CD4-positive, alpha-beta T cell treated with Interferon gamma for 1 hour (primary cell): ENCODE measurements around the gene TRERF1.
"Not testable (repeated sequence)": the region's sequence is repeated elsewhere in the genome, so short reads cannot be mapped to it uniquely, and the experiment has no call there.

Source experiments
- DNase-seq: peaks from one replicate; pipeline ENCODE4 v3.0.0-alpha.2; 2020

TRERF1 gene

DNA sequence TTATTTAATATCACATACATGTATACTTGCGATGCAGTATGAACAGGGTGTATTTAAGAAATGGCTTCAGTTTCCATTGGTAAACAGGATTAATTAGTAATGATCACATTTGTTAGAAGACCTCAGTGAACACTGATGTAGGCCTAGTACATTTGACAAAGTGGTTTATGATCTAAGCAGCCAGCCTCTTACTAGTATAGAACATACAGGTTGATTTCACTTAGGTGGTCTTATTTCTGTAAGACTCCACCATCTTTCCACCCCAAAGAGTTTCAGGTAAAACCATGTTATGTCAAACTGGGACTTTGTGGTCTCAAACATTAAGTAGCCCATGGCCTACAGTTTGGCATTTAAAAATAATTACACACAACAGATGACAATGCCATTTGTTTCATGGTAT, 213.9 kb downstream of the TRERF1 start:
- DNase-seq, result no peak

DNA sequence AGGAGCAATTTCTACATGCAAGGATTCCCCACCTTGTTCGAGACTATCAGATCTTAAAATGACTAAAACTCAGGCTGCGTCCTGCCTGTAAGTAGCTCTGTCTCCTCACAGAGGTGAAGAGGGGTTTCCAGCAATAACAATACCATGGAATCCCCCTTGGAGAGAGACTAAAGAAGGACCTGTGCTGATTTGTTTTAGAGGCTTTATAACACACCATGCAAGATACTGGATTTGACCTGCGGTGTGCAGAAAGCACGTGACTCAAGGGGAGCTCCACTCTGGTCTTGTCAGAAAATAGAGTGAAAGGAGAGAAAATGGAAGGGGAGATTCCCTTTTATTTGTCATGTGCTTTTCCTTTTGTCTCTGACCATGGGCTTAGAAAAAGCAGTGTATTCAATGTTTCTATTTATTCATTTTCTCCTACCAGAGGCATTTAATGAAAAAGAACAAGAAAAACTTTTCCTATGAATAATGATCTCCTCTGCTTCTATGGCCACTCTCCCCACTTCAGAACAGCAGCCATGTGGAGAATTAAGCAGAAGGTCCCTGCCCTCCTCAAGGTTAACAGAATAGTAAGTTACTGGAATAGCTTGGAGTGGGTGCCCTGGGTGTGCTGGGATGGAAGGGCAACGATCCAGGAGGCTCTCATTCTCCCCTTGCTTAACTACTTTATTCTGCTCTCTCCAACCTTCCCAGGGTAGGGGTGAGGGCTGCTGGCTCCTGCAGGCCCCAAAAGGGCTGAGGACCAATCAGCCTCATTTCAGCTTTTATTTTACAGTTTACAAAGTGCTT, 214.8 kb downstream of the TRERF1 start:
- DNase-seq, result no peak

DNA sequence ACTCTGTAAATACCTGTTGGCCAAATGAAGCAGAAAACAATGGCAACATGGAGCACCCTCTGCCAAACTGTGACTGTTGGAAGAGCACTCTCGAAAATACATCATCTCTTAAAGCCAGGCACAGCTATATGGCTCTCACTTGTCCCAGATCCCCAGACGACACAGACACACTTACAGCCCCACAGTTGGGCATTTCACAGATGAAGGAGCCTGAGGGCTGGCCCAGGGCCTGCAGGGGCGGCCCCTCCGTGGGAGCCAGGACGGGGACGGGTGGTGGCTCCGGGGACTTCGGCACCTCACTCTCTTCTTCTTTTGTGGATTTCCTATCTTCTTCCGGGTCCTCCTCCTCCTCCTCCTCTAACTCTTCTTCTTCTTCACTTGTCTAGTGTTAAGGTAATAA, 215.7 kb downstream of the TRERF1 start:
- DNase-seq, result no peak

DNA sequence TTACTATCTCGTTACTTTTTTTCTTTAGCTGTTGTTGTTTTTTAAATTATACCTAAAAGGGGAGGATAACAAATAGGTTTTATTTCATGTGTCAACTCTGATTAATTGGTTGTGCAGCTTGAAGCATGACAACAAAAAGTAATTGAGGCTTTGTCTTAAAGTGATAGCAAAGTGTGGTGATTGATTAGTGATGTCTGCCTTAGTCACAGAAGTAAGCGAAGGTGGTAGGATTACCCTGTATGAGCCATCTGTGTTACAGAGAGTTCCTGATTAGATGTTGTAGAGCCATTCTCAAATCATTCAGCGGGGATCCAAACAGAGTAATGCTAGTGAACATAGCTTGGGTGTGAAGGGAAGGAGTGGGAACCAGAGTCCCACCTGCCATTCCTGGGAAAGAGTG, 219.7 kb downstream of the TRERF1 start:
- no peak for DNase-seq

DNA sequence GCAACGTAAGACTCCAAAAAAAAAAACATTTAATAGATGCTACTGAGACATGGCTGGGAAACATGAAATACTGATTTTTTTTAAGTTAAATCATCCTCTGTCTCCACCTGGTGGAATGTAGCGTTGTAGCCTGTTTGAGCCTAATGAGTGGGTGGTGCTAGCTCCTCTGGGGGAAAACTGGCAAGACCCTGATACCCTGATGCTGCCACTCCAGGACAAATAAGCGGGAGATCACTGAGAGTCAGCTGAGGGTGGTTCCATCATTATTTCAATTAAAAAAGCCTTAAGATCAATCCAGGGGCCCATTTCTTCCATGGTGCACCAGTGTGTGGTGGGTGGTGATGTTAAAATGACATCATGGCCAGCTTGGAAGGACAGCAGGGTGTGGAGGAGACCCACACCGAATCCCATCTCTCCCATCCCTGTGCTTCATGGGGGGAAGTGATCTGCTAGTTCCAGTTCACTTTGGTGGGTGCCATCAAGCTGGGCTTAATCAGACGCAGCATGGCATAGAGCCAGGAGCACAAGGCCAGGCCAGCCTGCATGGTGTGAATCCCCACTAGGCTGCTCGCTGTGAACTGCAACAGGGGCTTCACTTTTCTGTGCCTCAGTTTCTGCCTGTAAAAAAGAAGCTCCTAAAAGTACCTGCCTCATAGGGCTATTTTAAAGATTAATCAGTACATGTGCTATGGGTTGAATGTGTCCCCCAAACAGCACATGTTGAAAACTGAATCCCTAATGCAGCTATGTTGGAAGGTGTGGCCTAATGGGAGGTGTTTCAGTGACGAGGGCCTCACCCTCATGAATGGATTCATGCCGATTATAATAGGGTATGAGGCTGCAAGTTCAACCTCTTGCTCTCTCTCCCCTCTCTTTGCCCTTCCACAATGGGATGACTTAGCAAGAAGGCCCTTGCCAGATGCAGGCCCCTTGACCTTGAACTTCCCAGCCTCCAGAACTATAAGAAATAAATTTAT, 221.1 kb downstream of the TRERF1 start:
- no peak for DNase-seq

DNA sequence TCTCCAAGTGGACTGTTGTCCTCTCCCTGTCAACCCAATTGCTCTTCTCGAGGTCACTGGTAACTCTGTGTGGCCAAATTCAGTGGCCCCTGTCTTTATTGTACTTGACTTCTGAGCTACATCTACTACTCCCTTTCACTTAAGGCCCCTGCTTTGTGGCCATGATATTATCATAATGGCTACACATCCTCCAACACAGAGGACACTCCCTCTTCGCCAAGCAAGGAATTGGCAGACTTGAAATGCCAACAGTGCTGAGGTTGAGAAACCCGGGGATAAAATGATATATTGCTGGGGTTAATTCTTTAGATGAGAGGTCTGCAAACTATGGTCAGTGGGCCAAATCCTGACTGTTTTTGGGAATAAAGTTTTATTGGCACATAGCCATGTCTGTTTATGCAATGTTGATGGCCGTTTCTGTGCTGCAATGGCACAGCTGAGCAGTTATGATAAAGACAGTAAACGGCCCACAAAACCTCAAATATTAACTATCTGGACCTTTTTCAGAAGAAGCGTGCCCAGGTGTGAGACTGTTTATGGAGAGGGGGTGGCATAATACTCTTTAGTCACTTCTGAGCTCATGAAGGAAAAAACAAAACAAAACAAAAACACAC, 222.1 kb downstream of the TRERF1 start:
- no peak for DNase-seq

DNA sequence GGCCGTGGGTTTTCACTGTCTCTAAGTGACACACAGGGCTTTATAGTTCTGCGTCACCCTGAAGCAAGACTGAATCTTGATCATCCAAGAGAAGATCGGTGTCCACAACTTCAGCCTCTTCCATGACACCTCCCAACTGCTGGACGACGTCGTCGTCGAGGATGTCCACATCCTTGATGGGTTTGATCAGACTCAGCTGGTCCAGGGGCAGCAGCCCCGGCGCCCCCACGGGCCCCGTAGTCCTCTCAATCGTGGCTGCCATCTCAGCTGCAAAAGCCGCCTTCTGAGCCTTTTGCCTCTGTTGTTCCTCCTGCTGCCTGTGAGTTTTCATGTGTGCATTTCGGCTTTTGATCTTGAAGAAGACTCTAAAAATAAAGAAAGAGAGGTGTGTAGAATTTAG, 223.4 kb downstream of the TRERF1 start:
- DNase-seq, result no peak

DNA sequence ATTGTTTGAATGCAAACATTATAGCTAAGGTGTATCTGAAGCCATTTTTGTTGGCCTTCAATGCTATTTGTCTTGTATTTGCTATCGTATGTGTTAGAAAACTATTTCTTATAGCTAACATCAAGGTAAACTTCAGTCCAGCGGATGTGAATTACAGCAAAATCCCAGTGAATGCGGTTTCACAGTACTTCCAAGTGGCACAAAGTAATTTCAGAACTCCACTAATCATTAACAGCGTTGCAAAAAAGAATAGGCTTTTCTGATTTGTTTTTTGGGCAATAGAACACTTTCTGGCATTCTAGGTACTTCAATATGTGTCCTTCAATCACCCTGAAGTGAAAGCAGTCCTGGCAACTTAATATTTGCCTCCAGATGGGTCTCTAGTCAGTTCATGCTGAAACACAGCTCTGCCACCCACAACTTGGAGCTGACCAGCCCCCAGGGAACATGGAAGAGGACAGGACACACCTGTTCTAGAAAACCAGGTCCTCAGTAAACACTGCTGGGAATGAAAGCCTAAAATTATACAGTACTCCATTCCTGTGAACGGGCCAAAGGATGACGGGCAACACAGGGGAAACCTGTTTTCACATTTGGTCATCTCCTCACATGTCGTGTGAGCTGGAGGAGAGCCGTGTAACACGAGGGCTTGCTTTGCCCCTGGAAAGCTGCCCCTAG, 224.4 kb downstream of the TRERF1 start:
- DNase-seq, result no peak

DNA sequence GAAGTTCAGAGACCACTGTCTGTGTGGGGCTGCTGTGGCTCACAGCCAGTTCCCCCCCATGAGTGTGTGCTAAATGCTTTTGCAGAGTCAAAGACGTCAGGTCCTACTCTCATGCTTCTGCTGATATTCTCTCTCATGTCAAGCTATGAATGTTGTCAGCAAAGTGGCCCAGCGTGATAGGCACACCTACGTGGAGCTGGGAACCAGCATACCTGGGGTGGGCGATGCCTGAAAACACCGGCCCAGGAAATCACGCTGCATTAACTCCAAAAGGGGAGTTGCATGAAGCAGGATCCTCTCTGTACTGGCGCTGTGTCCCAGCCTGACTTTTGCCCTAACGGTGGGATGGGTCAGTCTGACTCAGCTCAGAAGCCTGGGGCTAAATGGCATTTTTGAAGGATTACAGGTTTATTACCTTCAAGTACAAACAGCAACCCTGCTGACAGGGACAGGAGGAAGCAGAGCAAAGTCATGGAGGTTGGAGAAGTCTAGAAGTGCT, 225.0 kb downstream of the TRERF1 start:
- DNase-seq, result no peak

DNA sequence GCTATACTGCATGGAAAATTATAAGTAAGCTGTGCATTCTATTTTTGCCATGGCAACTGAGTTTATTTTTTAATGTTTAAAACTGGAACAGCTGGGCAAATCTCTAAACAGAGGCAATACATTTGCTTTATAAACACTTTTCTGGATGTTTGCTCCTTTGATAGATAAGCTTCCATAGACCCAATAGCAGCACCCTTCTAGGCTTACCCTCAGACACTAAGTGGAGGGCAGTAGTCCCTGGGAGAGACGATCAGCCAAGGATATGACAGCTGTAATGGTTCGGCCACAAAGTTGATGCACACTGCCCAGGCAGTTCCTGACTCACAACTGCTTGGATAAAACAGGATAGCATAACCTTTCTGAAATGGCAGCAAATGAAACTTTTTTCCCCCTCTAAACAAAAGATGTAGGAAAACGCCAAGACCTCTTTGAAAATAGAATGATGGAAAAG, 225.5 kb downstream of the TRERF1 start:
- no peak for DNase-seq

DNA sequence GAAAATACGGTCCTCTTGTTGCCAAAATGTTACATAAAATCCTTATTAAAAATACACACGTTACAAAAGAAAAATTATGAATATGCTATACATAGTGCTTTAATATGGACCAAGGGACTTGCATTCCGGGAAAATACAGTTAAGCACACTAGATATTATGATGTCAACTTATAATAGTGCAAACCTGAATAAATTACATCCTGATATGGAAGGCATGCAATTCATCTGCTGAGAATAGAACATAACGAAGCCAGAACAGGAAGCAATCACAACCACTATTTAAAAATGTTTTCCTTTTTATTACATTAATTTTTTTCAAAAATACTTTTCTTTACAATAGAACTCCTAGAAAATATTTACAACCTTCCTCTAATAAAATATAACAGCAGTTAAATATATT, 226.3 kb downstream of the TRERF1 start:
- no peak for DNase-seq

DNA sequence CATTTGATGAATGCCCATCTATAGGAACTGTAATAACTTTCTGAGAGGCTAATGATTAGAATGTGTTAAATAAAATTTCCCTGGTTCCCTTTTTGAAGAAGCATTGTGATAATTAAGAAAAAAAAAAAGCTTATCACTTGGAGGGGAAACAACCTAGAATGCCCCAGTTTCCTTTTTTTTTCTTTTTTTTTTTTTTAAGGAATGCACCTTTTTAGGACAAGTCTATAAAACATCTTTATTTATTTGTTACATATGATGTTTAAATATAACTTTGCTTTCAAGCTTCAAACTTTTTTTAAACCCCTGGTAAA, 226.7 kb downstream of the TRERF1 start:
- DNase-seq, result no peak

DNA sequence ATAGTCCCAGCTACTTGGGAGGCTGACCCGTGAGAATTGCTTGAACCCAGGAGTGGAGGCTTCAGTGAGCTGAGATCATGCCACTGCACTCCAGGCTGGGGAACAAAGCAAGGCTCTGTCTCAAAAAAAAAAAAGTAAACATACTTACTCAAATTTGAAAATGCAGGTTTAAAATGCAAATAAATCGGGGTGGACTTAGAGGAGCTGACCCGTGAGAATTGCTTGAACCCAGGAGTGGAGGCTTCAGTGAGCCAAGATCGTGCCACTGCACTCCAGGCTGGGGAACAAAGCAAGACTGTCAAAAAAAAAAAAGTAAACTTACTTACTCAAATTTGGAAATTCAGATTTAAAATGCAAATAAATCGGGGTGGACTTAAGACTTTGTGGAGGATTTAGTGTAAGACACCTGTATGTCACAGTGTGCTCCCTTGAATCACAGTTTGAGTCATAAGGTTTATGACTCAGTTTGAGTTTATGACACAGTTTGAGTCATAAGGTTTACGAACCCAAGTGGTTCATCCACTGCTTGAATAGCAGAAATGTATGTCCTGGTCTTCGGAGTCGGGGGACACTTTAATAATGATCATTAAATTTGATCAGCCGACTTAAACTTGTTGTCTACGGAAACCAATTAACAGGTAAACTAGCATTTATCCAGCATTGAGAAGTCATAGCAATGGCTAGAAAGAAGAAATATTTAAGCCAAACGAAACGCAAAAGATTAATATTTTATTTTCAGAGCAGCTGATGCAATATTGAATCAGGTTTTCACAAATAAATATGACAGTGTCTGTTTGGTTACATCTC, 227.3 kb downstream of the TRERF1 start:
- DNase-seq, result no peak

DNA sequence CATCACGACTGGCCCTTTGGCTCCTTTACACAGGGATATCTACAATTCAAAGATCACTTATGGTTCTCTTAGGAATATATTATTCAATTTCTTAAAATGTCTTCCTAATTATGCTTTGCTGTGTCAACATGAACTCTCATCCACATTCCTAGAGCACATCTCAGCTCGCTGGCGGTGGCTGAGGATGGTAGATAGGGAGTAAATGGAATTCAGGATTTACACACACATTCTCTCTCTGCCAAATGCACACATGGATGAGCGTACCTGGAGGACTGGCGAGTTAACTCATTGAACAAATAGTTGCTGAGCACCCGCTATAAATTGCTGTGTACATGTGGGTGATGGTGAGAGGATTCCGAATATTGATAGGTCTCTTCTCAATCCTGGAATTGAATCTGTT, 229.3 kb downstream of the TRERF1 start:
- no peak for DNase-seq

DNA sequence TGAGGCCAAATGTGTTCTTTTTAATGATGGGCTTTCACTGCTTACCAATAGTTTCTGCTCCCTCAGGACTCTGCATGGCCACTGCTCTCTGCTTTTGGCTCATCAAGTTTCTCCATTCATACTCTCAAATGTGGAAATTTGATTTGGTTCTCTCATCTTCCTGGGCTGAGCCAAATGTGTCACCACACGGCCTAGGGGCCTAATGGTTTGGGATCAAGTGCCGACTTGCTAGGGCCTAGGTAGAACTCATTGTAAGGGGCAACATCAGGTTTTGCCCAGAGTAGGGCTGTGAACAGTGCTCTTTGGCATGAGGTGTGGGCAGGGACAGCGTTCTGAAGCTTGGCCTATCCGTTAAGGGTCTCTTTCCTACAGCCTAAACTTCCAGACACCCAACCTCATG, 230.2 kb downstream of the TRERF1 start:
- DNase-seq, result no peak

DNA sequence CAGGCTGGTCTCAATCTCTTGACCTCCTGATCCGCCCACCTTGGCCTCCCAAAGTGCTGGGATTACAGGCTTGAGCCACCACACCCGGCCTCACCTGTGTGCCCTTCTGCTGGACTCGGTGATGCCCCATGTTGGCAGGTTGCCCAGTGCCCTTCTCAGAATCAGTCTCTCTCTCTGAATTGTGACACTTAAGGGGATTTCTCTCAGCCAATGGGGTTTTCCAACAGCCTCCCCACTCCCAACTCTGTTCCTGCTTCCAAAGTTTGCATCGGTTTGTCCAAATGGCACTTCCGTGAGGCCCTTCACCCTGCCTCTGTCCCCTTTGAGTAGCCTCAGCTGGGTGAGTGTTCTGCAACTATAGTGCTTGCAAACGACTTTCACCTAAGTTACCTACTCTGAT, 230.9 kb downstream of the TRERF1 start:
- no peak for DNase-seq

DNA sequence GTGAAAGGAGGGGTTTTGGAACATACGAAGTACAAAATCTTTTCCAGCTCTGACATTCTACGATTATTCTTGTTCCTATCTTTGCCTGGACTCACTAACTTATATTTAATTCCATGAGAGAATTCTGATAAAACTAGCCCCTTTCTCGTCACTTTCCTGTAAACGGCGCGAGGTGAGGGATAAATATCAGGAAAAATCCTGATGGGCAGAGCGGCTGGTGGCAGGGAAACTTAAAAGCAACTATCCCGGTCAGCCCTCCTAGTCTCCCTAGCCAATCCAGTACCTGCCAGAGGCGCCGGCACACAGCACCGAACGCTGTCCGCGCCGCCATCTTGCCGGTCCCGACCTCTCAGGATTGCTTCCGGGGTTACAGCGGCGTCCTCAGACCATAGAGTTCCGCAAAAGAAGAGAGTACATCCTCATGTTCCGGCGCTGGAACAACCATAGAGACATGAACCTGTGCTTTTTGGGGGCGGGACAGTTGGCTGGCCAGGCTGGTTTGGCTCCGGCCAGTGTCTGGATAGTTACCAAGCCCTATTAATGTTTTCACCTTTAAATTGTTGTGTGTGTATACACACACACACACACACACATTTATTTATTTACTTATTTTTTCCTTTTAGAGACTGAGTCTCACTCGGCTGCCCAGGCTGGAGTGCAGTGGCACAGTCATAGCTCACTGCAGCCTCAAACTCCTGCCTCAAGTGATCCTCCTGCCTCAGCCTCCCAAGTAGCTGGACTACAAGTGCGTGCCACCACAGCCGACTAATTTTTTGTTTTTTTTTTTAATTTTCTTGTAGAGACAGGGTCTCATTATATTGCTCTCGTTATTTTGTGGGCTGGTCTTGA, 234.0 kb downstream of the TRERF1 start, which contains the start of gene MRPS10:
TSS of gene MRPS10 (minus strand) at position 343 of the 849 bp plus-strand sequence. CDS start at position 331, 12 bp downstream.
- peak; percentile 91 for DNase-seq

DNA sequence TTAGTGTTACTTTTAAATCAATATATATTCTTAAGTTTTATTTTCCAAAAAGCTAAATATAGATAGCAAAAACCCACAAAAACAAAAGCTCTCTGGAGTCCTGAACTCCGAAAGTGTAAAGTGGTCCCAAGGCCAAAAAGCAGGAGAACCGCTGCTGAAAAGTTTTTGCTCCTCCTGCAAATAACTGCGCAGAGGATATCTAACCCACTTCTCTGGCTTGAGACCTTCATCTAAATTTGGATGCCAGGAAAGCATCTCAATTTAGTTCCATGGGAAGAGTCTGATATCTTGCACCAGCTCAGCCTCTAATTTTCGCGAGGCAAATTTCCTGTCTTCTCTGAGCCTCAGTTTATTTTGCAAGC, 234.6 kb downstream of the TRERF1 start:
- no peak for DNase-seq

DNA sequence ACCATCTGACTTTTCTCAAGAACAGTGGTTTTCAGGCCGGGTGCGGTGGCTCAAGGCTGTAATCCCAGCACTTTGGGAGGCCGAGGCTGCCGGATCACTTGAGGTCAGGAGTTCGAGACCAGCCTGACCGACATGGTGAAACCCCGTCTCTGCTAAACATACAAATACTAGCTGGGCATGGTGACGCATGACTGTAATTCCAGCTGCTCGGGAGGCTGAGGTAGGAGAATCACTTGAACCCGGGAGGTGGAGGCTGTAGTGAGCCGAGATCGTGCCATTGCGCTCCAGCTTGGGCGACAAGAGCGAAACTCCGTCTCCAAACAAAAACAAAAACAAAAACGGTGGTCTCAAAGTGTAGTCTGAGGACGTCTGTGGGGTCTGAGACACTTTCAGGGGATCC, 235.2 kb downstream of the TRERF1 start:
- DNase-seq, result not testable (repeated sequence)

DNA sequence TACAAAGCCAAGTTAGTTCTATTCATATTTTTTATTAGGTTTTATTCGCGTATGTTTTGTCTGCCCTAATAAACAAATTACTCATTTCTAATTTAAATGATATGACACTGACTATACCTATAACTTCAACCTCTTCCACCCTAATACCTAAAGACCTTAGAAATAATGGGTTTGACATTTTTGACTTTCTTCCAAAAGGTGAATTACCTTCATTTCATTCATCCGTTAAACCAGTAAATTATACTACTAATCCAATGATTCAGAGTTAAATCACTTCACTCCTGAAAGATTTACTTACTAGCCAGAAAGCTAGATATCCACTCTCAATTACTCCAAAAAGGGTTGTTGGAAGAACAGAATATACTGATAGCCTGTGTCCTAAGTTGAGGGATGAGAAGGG, 239.3 kb downstream of the TRERF1 start:
- no peak for DNase-seq

DNA sequence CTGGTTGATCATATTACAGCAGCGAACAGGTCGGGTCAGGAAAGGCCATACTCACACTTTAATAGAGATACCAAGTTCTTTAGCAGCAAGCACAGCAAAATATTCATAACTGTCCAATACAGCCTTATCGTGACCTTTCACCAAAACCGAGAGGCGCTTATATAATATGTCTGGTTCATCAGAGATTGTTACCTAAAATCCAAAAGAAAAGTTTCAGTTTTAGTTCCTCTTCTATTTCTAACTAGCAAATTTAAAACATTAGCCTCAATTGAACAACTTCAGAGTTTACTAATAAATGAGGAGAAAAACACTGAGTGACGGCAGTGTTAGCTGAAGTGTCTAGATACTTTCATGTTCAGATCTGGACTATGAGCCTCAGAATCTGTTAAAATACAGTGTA, 240.0 kb downstream of the TRERF1 start:
- DNase-seq, result no peak
